Amniotic stem cell (primary cell): ENCODE data around the gene CDC14B.

Source experiments
- DNase-seq: peaks from one replicate; lab custom pipeline; 2025; lab: John Stamatoyannopoulos, UW

CDC14B gene

GRCh38 chr9:96485280-96485679, 134.4 kb downstream of the CDC14B start:
- no peak for DNase-seq

- no peak for DNase-seq
Observed at GRCh38 chr9:96484521-96484931, 135.1 kb downstream of the CDC14B start.

- DNase-seq = no peak
Observed at GRCh38 chr9:96483733-96484390, 135.8 kb downstream of the CDC14B start.

- no peak for DNase-seq
Observed at GRCh38 chr9:96483197-96483596, 136.4 kb downstream of the CDC14B start.

GRCh38 chr9:96482476-96482875, 137.2 kb downstream of the CDC14B start:
- DNase-seq = no peak

- no peak for DNase-seq
Observed at GRCh38 chr9:96480736-96481135, 138.9 kb downstream of the CDC14B start.

- DNase-seq = no peak
Observed at GRCh38 chr9:96478829-96479371, 140.7 kb downstream of the CDC14B start.

GRCh38 chr9:96476591-96476990, 143.1 kb downstream of the CDC14B start:
- no peak for DNase-seq

GRCh38 chr9:96476013-96476412, 143.6 kb downstream of the CDC14B start:
- DNase-seq = no peak

GRCh38 chr9:96467784-96468183, 151.9 kb downstream of the CDC14B start:
- no peak for DNase-seq

GRCh38 chr9:96464426-96464825, 155.2 kb downstream of the CDC14B start:
- DNase-seq = no peak

GRCh38 chr9:96462541-96462940, 157.1 kb downstream of the CDC14B start:
- DNase-seq = no peak

- DNase-seq = no peak
Observed at GRCh38 chr9:96461336-96461735, 158.3 kb downstream of the CDC14B start.

GRCh38 chr9:96460882-96461281, 158.8 kb downstream of the CDC14B start:
- DNase-seq = no peak

GRCh38 chr9:96460470-96460869, 159.2 kb downstream of the CDC14B start:
- no peak for DNase-seq

- DNase-seq = no peak
Observed at GRCh38 chr9:96459268-96460007, 160.2 kb downstream of the CDC14B start.

GRCh38 chr9:96458226-96458625, 161.4 kb downstream of the CDC14B start:
- DNase-seq = no peak

- no peak for DNase-seq
Observed at GRCh38 chr9:96457266-96457665, 162.4 kb downstream of the CDC14B start.

GRCh38 chr9:96453625-96454024, 166.0 kb downstream of the CDC14B start:
- DNase-seq = no peak

- no peak for DNase-seq
Observed at GRCh38 chr9:96450613-96451528, 168.8 kb downstream of the CDC14B start.
